GM23338 (cell line): ENCODE results near the gene NPHP4. TPM values are rescaled to one million over a fixed set of nuclear protein-coding genes. Genes with fewer than 3 reads are reported as not detected.

Experiments
- ATAC-seq: fragments of 200-7000 bp; cut with Tn5 transposase; 3 replicates; pipeline ENCODE4 v1.9.1; 2020
- DNase-seq: peaks from one replicate; pipeline ENCODE4 v3.0.0-alpha.2; 2015; ENCODE audit warnings: low spot score
- H2AFZ ChIP-seq: fragments of 200-600 bp; sonication (generic); 2 replicates; pipeline ENCODE4 v1.8.0; 2016; ENCODE audit warnings: antibody characterized with exemption, mild to moderate bottlenecking, moderate library complexity
- H3F3A ChIP-seq: fragments of 200-600 bp; sonication (generic); replicated peaks from 2 replicates; pipeline ENCODE4 v1.8.0; 2017; ENCODE audit warnings: antibody characterized with exemption, mixed run types, low read depth
- H3K27ac ChIP-seq: fragments of 200-600 bp; sonication (generic); 2 replicates; pipeline ENCODE4 v1.6.1; 2016; ENCODE audit warnings: low read depth
- H3K27me3 ChIP-seq: fragments of 200-600 bp; sonication (generic); 2 replicates; pipeline ENCODE4 v1.8.0; 2016; ENCODE audit warnings: mild to moderate bottlenecking, mixed run types, moderate library complexity; ENCODE audit not compliant: insufficient read depth
- H3K36me3 ChIP-seq: fragments of 200-600 bp; sonication (generic); 2 replicates; pipeline ENCODE4 v1.8.0; 2016; ENCODE audit warnings: mild to moderate bottlenecking; ENCODE audit not compliant: insufficient read depth
- H3K4me1 ChIP-seq: fragments of 200-600 bp; sonication (generic); 2 replicates; pipeline ENCODE4 v1.8.0; 2016; ENCODE audit warnings: mild to moderate bottlenecking, moderate library complexity; ENCODE audit not compliant: insufficient read depth
- H3K4me2 ChIP-seq: fragments of 200-600 bp; sonication (generic); 2 replicates; pipeline ENCODE4 v1.7.1; 2017; ENCODE audit warnings: mixed run types
- H3K4me3 ChIP-seq: fragments of 200-600 bp; sonication (generic); 2 replicates; pipeline ENCODE4 v1.6.1; 2016; ENCODE audit warnings: mixed run types
- H3K79me2 ChIP-seq: fragments of 200-600 bp; sonication (generic); replicated peaks from 2 replicates; pipeline ENCODE4 v1.8.0; 2017; ENCODE audit warnings: mild to moderate bottlenecking; ENCODE audit not compliant: insufficient read depth
- H3K9me2 ChIP-seq: fragments of 200-600 bp; sonication (generic); 2 replicates; pipeline ENCODE4 v1.8.0; 2017; ENCODE audit not compliant: insufficient read depth
- H4K20me1 ChIP-seq: fragments of 200-600 bp; sonication (generic); replicated peaks from 2 replicates; pipeline ENCODE4 v1.8.0; 2017; ENCODE audit warnings: mild to moderate bottlenecking; ENCODE audit not compliant: insufficient read depth
- H3K27ac Mint-ChIP-seq: 2 replicates; pipeline ENCODE4 v1.8.0; 2020; ENCODE audit warnings: inconsistent platforms, mild to moderate bottlenecking, moderate library complexity, mixed read lengths
- H3K27me3 Mint-ChIP-seq: 3 replicates; pipeline ENCODE4 v1.8.0; 2022; ENCODE audit warnings: low read depth, mild to moderate bottlenecking, moderate library complexity, mixed read lengths, inconsistent platforms; ENCODE audit not compliant: insufficient read depth, poor library complexity
- H3K36me3 Mint-ChIP-seq: 3 replicates; pipeline ENCODE4 v1.8.0; 2021; ENCODE audit warnings: low read depth, mild to moderate bottlenecking, inconsistent platforms, moderate library complexity, mixed read lengths
- H3K4me1 Mint-ChIP-seq: 3 replicates; pipeline ENCODE4 v1.8.0; 2020; ENCODE audit warnings: mild to moderate bottlenecking, inconsistent platforms, mixed read lengths
- H3K4me3 Mint-ChIP-seq: 3 replicates; pipeline ENCODE4 v1.8.0; 2021; ENCODE audit warnings: moderate library complexity, mild to moderate bottlenecking, inconsistent platforms, mixed read lengths
- H3K9me3 Mint-ChIP-seq: 3 replicates; pipeline ENCODE4 v1.8.0; 2020; ENCODE audit warnings: moderate library complexity, mild to moderate bottlenecking, inconsistent platforms, mixed read lengths
- CREB1 ChIP-seq: fragments of 250-450 bp; sonication (Bioruptor Pico); IDR thresholded peaks from 2 replicates; pipeline ENCODE4 v1.5.0; 2020; ENCODE audit warnings: low read depth, mild to moderate bottlenecking, moderate library complexity
- EZH2phosphoT487 ChIP-seq: fragments of 200-600 bp; sonication (generic); IDR thresholded peaks from one replicate; pipeline ENCODE4 v1.8.1; 2018; ENCODE audit warnings: antibody characterized with exemption; ENCODE audit not compliant: unreplicated experiment
- JUNB ChIP-seq: IDR thresholded peaks from one replicate; pipeline ENCODE4 v1.6.1; 2016; ENCODE audit warnings: antibody characterized with exemption; ENCODE audit not compliant: unreplicated experiment
- NANOG ChIP-seq: IDR thresholded peaks from 2 replicates; pipeline ENCODE4 v1.6.1; 2016; ENCODE audit warnings: antibody characterized with exemption, borderline replicate concordance
- POLR2AphosphoS5 ChIP-seq: IDR thresholded peaks from 2 replicates; pipeline ENCODE4 v1.6.1; 2016; ENCODE audit warnings: antibody characterized with exemption, low read depth
- ZNF114 ChIP-seq: fragments of 250-450 bp; sonication (Bioruptor Pico); IDR thresholded peaks from 2 replicates; pipeline ENCODE4 v1.5.0; 2020; ENCODE audit warnings: mild to moderate bottlenecking, moderate library complexity
- ZNF331 ChIP-seq: fragments of 250-450 bp; sonication (Bioruptor Pico); IDR thresholded peaks from 2 replicates; pipeline ENCODE4 v1.5.0; 2020; ENCODE audit warnings: low read depth, mild to moderate bottlenecking, moderate library complexity
- polyA plus RNA-seq: library from polyadenylated mRNA; unstranded; fragments of >200 nt; fragmentation: Nextera tagmentation; extraction: Ambion mirVana; gene quantifications from 2 replicates; pipeline ENCODE4 v1.2.1, GENCODE V29; 2016
- total RNA-seq: library from RNA; depleted of rRNA; stranded (reverse); fragments of >200 nt; shearing (Covaris generic); gene quantifications from 2 replicates; pipeline ENCODE4 v1.2.3, GENCODE V29; 2014
- TF ChIP-seq, protein P1 (sequence below), 2 experiments: fragments of 200-600 bp in 1 of 2; sonication (generic) in 1 of 2; conservative IDR thresholded peaks; 2 replicates each; pipeline versions ENCODE4 v1.5.1 to v1.6.1; 2016 to 2017; ENCODE audit warnings: antibody characterized with exemption in 2 of 2, low read depth in 2 of 2, mild to moderate bottlenecking in 2 of 2, moderate library complexity in 1 of 2
- TF ChIP-seq, protein P2 (sequence below): IDR thresholded peaks from 2 replicates; pipeline ENCODE4 v1.6.1; 2016; ENCODE audit warnings: antibody characterized with exemption
- TF ChIP-seq, protein P3 (sequence below): fragments of 250-450 bp; sonication (Bioruptor Pico); IDR thresholded peaks from 2 replicates; pipeline ENCODE4 v1.5.0; 2020; ENCODE audit warnings: mild to moderate bottlenecking, moderate library complexity

NPHP4 gene
- total and polyA plus RNA-seq, 2 experiments from 2014 or later: 2.5 to 12.4 TPM

DNA sequence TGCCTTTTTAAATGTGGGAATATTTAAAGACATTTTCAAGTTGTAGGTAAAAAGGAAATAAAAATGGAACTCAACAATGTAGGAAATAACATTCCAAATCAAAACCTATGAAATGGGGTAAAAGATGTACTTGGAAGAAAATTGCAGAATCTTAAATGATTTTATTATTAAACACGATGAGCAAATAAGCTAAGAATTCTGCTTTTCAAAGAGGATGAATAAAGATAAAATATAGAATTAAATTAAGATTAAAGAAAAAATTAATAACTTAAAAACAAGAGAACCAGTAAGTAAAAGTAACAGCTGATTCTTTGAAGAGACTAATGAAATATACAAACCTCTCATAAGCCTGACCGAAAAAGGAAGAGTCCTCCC lies 74.0 kb downstream of the NPHP4 start (continued):
- TF ChIP-seq ZNF331 (CRISPR knock-in tag) (no peak), EZH2phosphoT487 (no peak), CREB1 (CRISPR knock-in tag) (no peak), POLR2AphosphoS5 (no peak)
- TF ChIP-seq, protein P1, sequence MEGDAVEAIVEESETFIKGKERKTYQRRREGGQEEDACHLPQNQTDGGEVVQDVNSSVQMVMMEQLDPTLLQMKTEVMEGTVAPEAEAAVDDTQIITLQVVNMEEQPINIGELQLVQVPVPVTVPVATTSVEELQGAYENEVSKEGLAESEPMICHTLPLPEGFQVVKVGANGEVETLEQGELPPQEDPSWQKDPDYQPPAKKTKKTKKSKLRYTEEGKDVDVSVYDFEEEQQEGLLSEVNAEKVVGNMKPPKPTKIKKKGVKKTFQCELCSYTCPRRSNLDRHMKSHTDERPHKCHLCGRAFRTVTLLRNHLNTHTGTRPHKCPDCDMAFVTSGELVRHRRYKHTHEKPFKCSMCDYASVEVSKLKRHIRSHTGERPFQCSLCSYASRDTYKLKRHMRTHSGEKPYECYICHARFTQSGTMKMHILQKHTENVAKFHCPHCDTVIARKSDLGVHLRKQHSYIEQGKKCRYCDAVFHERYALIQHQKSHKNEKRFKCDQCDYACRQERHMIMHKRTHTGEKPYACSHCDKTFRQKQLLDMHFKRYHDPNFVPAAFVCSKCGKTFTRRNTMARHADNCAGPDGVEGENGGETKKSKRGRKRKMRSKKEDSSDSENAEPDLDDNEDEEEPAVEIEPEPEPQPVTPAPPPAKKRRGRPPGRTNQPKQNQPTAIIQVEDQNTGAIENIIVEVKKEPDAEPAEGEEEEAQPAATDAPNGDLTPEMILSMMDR (conservative IDR thresholded peaks at IDR 0.05; ENCODE audit: low read depth in 2 of 2): no peak

DNA sequence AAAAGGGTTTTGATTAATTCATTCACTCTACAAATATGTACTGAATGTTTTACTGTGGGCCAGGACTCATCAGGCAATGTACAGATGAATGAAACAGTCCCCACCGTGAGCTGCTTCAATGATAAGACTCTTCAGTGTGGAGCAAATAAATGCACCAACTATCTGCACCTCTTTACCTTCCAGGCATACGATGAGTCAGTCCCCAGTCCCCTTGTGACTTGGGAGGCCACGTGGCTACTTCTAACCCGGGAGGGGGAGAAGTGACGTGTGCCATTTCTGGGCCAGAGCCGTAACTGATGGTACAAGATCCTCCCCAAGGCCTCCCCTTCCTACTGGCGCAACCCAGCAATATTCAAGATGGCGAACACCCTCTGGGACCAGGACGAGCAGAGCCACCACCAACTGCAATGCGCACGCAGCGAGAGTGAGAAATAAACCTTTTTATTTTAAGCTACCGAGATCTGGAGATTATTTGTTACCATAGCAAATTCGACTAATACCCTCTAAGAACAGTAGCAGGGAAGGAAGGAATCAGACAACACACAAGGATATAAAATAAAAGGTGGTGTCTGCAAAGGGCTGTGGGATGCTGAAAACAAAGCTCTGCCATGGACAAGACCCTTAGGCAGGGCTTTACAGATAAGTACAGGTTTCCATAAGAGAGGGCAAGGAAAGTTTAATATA lies 74.5 kb downstream of the NPHP4 start:
- Histone ChIP-seq H3K79me2 (no peaks in the 10 kb centered on the region), H3F3A (no peaks in the 10 kb centered on the region), H3K9me2 (no peaks in the 10 kb centered on the region), H2AFZ (no peak overlapping the region), H3K36me3 (no peaks in the 10 kb centered on the region), H3K27ac (no peak overlapping the region), H4K20me1 (no peaks in the 10 kb centered on the region), H3K27me3 (no peaks in the 10 kb centered on the region), H3K4me3 (no peak overlapping the region), H3K4me2 (no peak overlapping the region), H3K4me1 (no peaks in the 10 kb centered on the region)
- no peak for ATAC-seq
- Mint-ChIP-seq H3K36me3 (no peaks in the 10 kb centered on the region), H3K27me3 (peaks cover 3% of the 10 kb centered on the region), H3K27ac (no peak overlapping the region), H3K9me3 (no peaks in the 10 kb centered on the region), H3K4me1 (peaks cover 11% of the 10 kb centered on the region), H3K4me3 (no peak overlapping the region)
- TF ChIP-seq, protein P2, sequence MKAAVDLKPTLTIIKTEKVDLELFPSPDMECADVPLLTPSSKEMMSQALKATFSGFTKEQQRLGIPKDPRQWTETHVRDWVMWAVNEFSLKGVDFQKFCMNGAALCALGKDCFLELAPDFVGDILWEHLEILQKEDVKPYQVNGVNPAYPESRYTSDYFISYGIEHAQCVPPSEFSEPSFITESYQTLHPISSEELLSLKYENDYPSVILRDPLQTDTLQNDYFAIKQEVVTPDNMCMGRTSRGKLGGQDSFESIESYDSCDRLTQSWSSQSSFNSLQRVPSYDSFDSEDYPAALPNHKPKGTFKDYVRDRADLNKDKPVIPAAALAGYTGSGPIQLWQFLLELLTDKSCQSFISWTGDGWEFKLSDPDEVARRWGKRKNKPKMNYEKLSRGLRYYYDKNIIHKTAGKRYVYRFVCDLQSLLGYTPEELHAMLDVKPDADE: no peak
- TF ChIP-seq JUNB: no peak
- TF ChIP-seq NANOG: no peak
- no peak for TF ChIP-seq POLR2AphosphoS5
- no peak for DNase-seq

DNA sequence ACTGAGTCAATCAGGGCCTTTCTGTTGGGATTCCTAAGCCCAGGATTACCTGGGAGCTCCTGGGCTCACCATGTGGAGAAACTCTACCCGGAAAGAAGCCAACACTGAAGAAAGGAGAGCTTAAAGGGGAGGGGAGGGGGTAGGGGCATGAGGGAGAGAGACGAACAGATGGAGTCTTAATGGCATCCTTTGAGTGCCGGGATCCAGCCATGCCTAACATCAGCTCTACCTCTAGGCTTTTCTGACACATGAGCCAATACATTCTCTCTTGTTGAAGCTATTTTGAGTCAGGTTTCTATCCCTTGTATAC lies 75.0 kb downstream of the NPHP4 start:
- H3K36me3 Mint-ChIP-seq: no peaks in the 10 kb centered on the region
- no peak overlapping the region for H3K27ac Mint-ChIP-seq
- no peak overlapping the region for H3K4me3 Mint-ChIP-seq
- no peaks in the 10 kb centered on the region for H3F3A ChIP-seq
- no peak overlapping the region for H3K4me3 ChIP-seq
- no peaks in the 10 kb centered on the region for H4K20me1 ChIP-seq
- no peaks in the 10 kb centered on the region for H3K4me1 ChIP-seq
- H3K36me3 ChIP-seq: no peaks in the 10 kb centered on the region
- no peaks in the 10 kb centered on the region for H3K27me3 ChIP-seq
- no peak overlapping the region for H2AFZ ChIP-seq
- H3K9me3 Mint-ChIP-seq: no peaks in the 10 kb centered on the region
- H3K79me2 ChIP-seq: no peaks in the 10 kb centered on the region
- H3K27ac ChIP-seq: no peak overlapping the region
- no peak overlapping the region for H3K4me2 ChIP-seq
- H3K27me3 Mint-ChIP-seq: peaks cover 3% of the 10 kb centered on the region
- ATAC-seq: no peak
- no peak for DNase-seq
- H3K9me2 ChIP-seq: no peaks in the 10 kb centered on the region
- H3K4me1 Mint-ChIP-seq: peaks cover 11% of the 10 kb centered on the region
- TF ChIP-seq CREB1 (CRISPR knock-in tag) (no peak), NANOG (no peak), POLR2AphosphoS5 (no peak), ZNF114 (CRISPR knock-in tag) (no peak)
- TF ChIP-seq, protein P3, sequence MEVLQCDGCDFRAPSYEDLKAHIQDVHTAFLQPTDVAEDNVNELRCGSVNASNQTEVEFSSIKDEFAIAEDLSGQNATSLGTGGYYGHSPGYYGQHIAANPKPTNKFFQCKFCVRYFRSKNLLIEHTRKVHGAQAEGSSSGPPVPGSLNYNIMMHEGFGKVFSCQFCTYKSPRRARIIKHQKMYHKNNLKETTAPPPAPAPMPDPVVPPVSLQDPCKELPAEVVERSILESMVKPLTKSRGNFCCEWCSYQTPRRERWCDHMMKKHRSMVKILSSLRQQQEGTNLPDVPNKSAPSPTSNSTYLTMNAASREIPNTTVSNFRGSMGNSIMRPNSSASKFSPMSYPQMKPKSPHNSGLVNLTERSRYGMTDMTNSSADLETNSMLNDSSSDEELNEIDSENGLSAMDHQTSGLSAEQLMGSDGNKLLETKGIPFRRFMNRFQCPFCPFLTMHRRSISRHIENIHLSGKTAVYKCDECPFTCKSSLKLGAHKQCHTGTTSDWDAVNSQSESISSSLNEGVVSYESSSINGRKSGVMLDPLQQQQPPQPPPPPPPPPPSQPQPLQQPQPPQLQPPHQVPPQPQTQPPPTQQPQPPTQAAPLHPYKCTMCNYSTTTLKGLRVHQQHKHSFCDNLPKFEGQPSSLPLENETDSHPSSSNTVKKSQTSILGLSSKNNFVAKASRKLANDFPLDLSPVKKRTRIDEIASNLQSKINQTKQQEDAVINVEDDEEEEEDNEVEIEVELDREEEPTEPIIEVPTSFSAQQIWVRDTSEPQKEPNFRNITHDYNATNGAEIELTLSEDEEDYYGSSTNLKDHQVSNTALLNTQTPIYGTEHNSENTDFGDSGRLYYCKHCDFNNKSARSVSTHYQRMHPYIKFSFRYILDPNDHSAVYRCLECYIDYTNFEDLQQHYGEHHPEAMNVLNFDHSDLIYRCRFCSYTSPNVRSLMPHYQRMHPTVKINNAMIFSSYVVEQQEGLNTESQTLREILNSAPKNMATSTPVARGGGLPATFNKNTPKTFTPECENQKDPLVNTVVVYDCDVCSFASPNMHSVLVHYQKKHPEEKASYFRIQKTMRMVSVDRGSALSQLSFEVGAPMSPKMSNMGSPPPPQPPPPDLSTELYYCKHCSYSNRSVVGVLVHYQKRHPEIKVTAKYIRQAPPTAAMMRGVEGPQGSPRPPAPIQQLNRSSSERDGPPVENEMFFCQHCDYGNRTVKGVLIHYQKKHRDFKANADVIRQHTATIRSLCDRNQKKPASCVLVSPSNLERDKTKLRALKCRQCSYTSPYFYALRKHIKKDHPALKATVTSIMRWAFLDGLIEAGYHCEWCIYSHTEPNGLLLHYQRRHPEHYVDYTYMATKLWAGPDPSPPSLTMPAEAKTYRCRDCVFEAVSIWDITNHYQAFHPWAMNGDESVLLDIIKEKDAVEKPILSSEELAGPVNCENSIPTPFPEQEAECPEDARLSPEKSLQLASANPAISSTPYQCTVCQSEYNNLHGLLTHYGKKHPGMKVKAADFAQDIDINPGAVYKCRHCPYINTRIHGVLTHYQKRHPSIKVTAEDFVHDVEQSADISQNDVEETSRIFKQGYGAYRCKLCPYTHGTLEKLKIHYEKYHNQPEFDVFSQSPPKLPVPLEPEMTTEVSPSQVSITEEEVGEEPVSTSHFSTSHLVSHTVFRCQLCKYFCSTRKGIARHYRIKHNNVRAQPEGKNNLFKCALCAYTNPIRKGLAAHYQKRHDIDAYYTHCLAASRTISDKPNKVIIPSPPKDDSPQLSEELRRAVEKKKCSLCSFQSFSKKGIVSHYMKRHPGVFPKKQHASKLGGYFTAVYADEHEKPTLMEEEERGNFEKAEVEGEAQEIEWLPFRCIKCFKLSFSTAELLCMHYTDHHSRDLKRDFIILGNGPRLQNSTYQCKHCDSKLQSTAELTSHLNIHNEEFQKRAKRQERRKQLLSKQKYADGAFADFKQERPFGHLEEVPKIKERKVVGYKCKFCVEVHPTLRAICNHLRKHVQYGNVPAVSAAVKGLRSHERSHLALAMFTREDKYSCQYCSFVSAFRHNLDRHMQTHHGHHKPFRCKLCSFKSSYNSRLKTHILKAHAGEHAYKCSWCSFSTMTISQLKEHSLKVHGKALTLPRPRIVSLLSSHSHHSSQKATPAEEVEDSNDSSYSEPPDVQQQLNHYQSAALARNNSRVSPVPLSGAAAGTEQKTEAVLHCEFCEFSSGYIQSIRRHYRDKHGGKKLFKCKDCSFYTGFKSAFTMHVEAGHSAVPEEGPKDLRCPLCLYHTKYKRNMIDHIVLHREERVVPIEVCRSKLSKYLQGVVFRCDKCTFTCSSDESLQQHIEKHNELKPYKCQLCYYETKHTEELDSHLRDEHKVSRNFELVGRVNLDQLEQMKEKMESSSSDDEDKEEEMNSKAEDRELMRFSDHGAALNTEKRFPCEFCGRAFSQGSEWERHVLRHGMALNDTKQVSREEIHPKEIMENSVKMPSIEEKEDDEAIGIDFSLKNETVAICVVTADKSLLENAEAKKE (CRISPR knock-in tag): no peak
